GM12872 (cell line): ENCODE results near the gene LRRN3.

ENCODE experiments used
- CTCF ChIP-seq: IDR thresholded peaks from 3 replicates; pipeline ENCODE4 v1.5.1; 2011; ENCODE audit warnings: low read depth, mild to moderate bottlenecking, low read length, moderate library complexity; ENCODE audit not compliant: insufficient read depth

The LRRN3 gene

GRCh38 chr7:111086532-111086931, 4.4 kb upstream of the LRRN3 start:
- no peak for TF ChIP-seq CTCF

GRCh38 chr7:111088328-111088727, 2.6 kb upstream of the LRRN3 start:
- TF ChIP-seq CTCF: no peak

DNA sequence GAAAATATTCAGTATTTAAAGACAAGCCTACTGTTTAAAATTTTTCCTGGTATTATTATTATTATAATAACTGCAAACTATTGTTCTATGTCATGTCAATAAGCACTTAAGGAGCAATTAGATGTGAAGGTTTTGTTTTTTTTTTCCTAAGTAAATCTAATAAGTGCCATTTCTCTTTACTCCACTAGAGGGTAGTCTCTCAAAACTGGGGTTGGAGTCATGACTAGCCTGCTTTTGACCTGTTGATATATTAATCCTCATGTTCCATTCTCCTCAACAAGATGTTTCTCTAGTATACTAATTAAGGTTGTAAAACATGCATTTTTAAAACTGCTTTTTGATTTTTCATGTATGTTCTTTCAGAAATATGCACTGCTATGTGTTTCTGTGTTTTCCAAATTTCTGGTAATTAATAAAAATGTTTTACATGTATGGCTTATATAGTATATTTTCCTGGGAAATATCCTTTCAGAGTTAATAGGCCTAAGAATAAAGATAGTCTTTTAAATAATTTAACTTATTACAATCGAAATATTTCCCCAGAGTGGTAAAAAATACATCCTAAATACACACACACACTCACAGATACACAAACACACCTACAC, 1.0 kb upstream of the LRRN3 start:
- peak; percentile 67 for TF ChIP-seq CTCF

DNA sequence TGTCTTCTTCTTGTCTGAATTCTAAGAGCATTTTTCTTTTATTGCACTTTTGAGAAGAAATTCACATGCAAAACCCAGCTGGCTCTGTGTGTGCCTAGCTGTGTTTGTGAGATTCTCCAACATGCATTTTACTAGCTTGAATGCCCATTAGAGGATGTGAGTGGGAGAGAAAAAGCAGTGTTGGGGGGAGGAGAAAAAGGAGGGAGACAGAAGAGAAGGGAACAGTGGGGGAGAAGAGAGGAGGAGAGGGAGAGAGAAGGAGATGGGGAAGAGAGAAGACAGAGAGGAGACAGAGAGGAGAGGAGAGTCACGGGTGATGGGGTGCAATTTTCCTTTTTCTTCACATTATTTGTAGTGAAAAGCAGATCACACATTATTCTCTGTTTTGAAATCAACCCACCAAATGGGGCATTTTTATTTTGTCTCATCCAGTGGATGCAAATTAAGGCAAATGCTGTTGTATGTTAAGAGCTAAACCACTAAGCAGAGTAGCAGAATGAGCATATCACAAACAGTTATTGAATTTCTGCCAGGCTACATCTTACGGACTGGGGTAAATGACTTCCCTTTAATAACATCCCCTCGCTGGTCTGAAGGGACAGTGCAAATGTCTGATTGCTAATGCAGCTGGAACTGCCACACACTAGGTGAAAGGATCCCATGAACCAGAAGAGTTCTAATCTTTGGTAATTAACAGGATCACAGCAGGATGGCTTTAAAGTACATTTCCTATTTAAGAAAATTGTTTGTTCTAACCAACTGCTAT, 849 bp downstream of the LRRN3 start:
- no peak for TF ChIP-seq CTCF

- no peak for TF ChIP-seq CTCF
These were observed 1.7 kb downstream of the LRRN3 start for GRCh38 chr7:111092406-111093236.

GRCh38 chr7:111093496-111093895, 2.6 kb downstream of the LRRN3 start:
- TF ChIP-seq CTCF: no peak

DNA sequence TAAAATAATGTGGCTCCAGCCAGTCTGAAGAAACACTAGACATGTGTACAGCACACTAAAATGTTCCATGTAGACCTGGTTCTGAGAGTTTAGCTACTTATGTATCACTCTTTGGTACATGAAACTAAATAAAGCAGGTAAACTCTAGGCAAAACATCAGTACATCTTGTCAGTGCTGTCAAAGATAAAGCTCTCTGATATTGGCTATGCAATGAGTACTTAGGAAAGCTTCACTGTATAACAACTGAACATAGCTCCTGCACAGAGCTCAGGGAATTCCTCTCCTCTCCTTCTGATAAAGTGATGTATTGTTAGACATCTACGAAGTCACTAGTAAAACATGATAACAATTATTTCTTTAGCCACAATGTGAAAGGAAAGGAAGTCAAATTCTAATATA, 3.5 kb downstream of the LRRN3 start:
- no peak for TF ChIP-seq CTCF
